Right lobe of liver (tissue), 4 donors: Measurements from ENCODE around the gene NOS1AP.

ENCODE experiments used
- CTCF ChIP-seq, 4 donors: fragments of 200-600 bp in 3 of 4; fragments of 450-650 bp in 1 of 4; IDR thresholded peaks; one replicate each; pipeline versions ENCODE4 v1.5.1 to v1.8.0; 2016 to 2022; ENCODE audit warnings: antibody characterized with exemption in 4 of 4, mild to moderate bottlenecking in 2 of 4
- POLR2A ChIP-seq: fragments of 450-650 bp; IDR thresholded peaks from one replicate; pipeline ENCODE4 v1.6.1; 2017; ENCODE audit warnings: antibody characterized with exemption, mild to moderate bottlenecking
- donor health status: DM: no; HTN: no; CAD: no.
- donor health status: DM: no; HTN: no; CAD: no.
- donor health status: DM: no; HTN: yes; CAD: no.

- no peak for TF ChIP-seq CTCF (IDR thresholded peaks at IDR 0.05)
- TF ChIP-seq POLR2A = no peak
These were observed 3.2 kb downstream of the NOS1AP start for GRCh38 chr1:162072740-162073139.
